Gastrocnemius medialis (tissue), 4 donors: ENCODE results near the gene SPRR2F. TPM values are rescaled to one million over a fixed set of nuclear protein-coding genes. Genes with fewer than 3 reads are reported as not detected.

Source experiments
- ATAC-seq, 2 donors: fragments of 150-250 bp; one replicate each; pipeline ENCODE4 v1.9.1; 2016
- DNase-seq, 2 donors: peaks; one replicate each; pipeline ENCODE4 v3.0.0-alpha.2; 2019
- H3K27ac ChIP-seq, 4 donors: fragments of 200-600 bp; sonication (generic); 1 replicate in 1 of 4; 2 replicates in 3 of 4; pipeline ENCODE4 v1.5.1; 2016 to 2018; ENCODE audit warnings: mild to moderate bottlenecking in 2 of 4, moderate library complexity in 1 of 4
- H3K27me3 ChIP-seq, 3 donors: fragments of 200-600 bp; sonication (generic) in 2 of 3; 1 replicate in 1 of 3; 2 replicates in 2 of 3; pipeline versions ENCODE4 v1.5.1 to v1.6.0; 2016 to 2019; ENCODE audit warnings: mild to moderate bottlenecking in 1 of 3, moderate library complexity in 1 of 3
- H3K36me3 ChIP-seq, 2 donors: fragments of 200-600 bp; sonication (generic) in 1 of 2; one replicate each; pipeline ENCODE4 v1.5.1; 2017 to 2018
- H3K4me1 ChIP-seq, 2 donors: fragments of 200-600 bp; sonication (generic) in 1 of 2; one replicate each; pipeline ENCODE4 v1.5.1; 2016 to 2017; ENCODE audit warnings: mild to moderate bottlenecking in 2 of 2
- H3K4me3 ChIP-seq, 4 donors: fragments of 200-600 bp; sonication (generic) in 3 of 4; 1 replicate in 1 of 4; 2 replicates in 3 of 4; pipeline ENCODE4 v1.5.1; 2016 to 2019; ENCODE audit warnings: mild to moderate bottlenecking in 2 of 4
- H3K9me3 ChIP-seq, 3 donors: fragments of 200-600 bp; sonication (generic) in 2 of 3; 1 replicate in 1 of 3; 2 replicates in 2 of 3; pipeline ENCODE4 v1.5.1; 2016 to 2019
- POLR2A ChIP-seq, 2 donors: fragments of 450-650 bp; IDR thresholded peaks; one replicate each; pipeline ENCODE4 v1.6.1; 2017; ENCODE audit warnings: antibody characterized with exemption in 2 of 2, mild to moderate bottlenecking in 2 of 2, moderate library complexity in 2 of 2
- in situ Hi-C, 4 donors: fragments of 200-750 bp; cut with MboI; loops; one replicate each; pipeline versions ENCODE4 v1.15.0 to v1.8.0; 2017; ENCODE audit warnings: low sequenced_read_pairs in 4 of 4
- intact Hi-C: fragments of 100-400 bp; cut with DNase I; formaldehyde crosslinking; loops from one replicate; pipeline ENCODE4 v1.15.1; 2023; ENCODE audit warnings: low total_unique reads
- total RNA-seq, 4 donors: library from RNA; depleted of rRNA; stranded (reverse); fragments of >200 nt; gene quantifications; one replicate each; pipeline versions ENCODE4 v1.1.0 to v1.2.3, GENCODE V29; 2016
- TF ChIP-seq, protein P1 (sequence below), 5 experiments: fragments of 450-650 bp in 3 of 5; fragments of 200-600 bp in 2 of 5; sonication (generic) in 2 of 5; IDR thresholded peaks in 4 of 5; conservative IDR thresholded peaks in 1 of 5; 1 replicate in 4 of 5; 2 replicates in 1 of 5; pipeline ENCODE4 v1.5.1; 2016 to 2019; ENCODE audit warnings: antibody characterized with exemption in 5 of 5, mild to moderate bottlenecking in 3 of 5, moderate library complexity in 3 of 5

SPRR2F gene
- total RNA-seq, 4 donors from 2014 or later = not detected

DNA sequence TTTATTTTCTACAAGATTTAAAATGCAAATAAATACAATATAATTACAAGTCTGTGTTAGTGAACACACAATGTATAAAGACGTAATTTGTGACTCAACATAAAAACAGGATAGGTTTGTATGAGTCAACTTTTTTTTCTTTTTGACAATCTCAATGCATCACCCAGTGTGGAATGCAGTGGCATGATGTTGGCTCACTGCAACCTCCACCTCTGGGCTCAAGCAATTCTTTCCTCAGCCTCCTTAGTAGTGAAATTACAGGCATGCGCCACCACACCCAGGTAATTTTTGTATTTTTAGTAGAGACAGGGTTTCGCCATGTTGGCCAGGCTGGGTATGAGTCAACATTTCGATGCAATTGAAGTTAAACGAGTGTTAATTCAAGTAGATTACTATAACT is 13.1 kb downstream of the SPRR2F start:
- intact Hi-C loops (no loop called here), in situ Hi-C loops (no loop called here)
- ATAC-seq (no peak), DNase-seq (no peak)
- H3K36me3 ChIP-seq = no peaks in the 10 kb centered on the region
- H3K27ac ChIP-seq = no peak overlapping the region
- no peak overlapping the region for H3K4me3 ChIP-seq
- no peaks in the 10 kb centered on the region for H3K27me3 ChIP-seq
- H3K9me3 ChIP-seq = no peaks in the 10 kb centered on the region
- no peaks in the 10 kb centered on the region for H3K4me1 ChIP-seq
- TF ChIP-seq, protein P1, sequence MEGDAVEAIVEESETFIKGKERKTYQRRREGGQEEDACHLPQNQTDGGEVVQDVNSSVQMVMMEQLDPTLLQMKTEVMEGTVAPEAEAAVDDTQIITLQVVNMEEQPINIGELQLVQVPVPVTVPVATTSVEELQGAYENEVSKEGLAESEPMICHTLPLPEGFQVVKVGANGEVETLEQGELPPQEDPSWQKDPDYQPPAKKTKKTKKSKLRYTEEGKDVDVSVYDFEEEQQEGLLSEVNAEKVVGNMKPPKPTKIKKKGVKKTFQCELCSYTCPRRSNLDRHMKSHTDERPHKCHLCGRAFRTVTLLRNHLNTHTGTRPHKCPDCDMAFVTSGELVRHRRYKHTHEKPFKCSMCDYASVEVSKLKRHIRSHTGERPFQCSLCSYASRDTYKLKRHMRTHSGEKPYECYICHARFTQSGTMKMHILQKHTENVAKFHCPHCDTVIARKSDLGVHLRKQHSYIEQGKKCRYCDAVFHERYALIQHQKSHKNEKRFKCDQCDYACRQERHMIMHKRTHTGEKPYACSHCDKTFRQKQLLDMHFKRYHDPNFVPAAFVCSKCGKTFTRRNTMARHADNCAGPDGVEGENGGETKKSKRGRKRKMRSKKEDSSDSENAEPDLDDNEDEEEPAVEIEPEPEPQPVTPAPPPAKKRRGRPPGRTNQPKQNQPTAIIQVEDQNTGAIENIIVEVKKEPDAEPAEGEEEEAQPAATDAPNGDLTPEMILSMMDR (IDR thresholded peaks at IDR 0.05 in 4 of 5, conservative IDR thresholded peaks at IDR 0.05 in 1 of 5) = no peak
- TF ChIP-seq POLR2A (IDR thresholded peaks at IDR 0.05) = no peak

DNA sequence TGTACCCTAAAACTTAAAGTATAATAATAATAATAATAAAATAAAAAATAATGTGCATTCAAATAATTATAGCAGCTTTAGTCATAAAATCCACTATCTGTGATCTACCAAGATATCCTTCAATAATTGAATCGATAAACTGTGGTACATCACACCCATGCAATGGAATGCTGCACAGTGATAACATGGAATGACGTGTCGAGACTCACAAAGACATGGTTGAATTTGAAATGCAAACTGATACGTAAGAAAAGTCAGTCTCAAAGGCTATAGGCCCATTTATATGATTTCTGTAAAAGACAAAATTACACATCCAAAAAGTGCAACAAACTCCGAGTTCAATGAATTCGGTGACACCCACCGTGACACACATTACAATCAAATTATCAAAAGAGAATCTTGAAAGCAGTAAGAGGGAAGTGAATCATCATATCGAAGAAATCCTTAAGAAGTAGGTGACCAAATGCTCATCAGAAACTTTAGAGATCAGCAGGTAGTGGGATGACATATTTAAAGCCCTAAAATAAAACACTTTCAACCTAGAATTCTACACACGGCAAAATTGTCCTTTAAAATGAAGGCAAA is 13.8 kb downstream of the SPRR2F start:
- in situ Hi-C loops = no loop called here
- TF ChIP-seq, protein P1 (IDR thresholded peaks at IDR 0.05 in 4 of 5, conservative IDR thresholded peaks at IDR 0.05 in 1 of 5) = no peak
- TF ChIP-seq POLR2A (IDR thresholded peaks at IDR 0.05) = no peak

DNA sequence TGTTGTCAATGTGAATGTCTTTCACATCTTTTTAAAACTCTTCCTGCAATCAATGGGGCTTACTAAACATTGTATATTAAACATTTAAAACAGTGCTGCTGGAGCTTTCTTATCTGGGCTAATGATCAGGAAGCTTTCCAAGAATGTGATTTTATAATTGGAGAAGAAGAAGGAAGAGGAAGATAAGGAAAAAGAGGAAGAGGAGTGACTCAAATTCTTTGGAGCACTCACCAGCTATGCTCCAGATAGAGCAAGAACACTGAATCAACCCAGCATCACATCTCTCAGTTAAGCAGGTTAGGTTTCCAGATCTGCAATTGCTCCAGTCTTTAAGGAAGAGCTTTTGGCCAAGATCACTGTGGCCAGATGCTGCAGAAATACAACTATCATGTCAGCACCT is 17.6 kb downstream of the SPRR2F start:
- no peaks in the 10 kb centered on the region for H3K27me3 ChIP-seq
- intact Hi-C loops (no loop called here), in situ Hi-C loops (no loop called here)
- H3K9me3 ChIP-seq = no peaks in the 10 kb centered on the region
- no peaks in the 10 kb centered on the region for H3K4me1 ChIP-seq
- no peaks in the 10 kb centered on the region for H3K36me3 ChIP-seq
- H3K4me3 ChIP-seq = no peak overlapping the region
- no peak for DNase-seq
- TF ChIP-seq, protein P1 (IDR thresholded peaks at IDR 0.05 in 4 of 5, conservative IDR thresholded peaks at IDR 0.05 in 1 of 5) = no peak
- TF ChIP-seq POLR2A (IDR thresholded peaks at IDR 0.05) = no peak
- no peak for ATAC-seq
- no peak overlapping the region for H3K27ac ChIP-seq

More for the DNA sequence above, 13.8 kb downstream of the SPRR2F start:
- intact Hi-C loops = no loop called here
- DNase-seq (no peak), ATAC-seq (no peak)
- Histone ChIP-seq H3K4me1 (no peaks in the 10 kb centered on the region), H3K36me3 (no peaks in the 10 kb centered on the region), H3K9me3 (no peaks in the 10 kb centered on the region), H3K27me3 (no peaks in the 10 kb centered on the region), H3K27ac (no peak overlapping the region), H3K4me3 (no peak overlapping the region)

GRCh38 chr1:153094426-153094825 is 18.9 kb downstream of the SPRR2F start, which contains the start of gene SPRR2E:
TSS of gene SPRR2E (minus strand) at chr1:153094526. CDS start at chr1:153093751, 775 bp downstream.
- no peaks in the 10 kb centered on the region for H3K4me1 ChIP-seq
- H3K27ac ChIP-seq = no peak within 1 kb of the TSS
- intact Hi-C loops = no loop called here
- ATAC-seq (no peak), DNase-seq (no peak)
- no peaks in the 10 kb centered on the region for H3K9me3 ChIP-seq
- in situ Hi-C loops = no loop called here
- H3K27me3 ChIP-seq = no peaks in the 10 kb centered on the region
- TF ChIP-seq, protein P1 (IDR thresholded peaks at IDR 0.05 in 4 of 5, conservative IDR thresholded peaks at IDR 0.05 in 1 of 5) = no peak
- TF ChIP-seq POLR2A (IDR thresholded peaks at IDR 0.05) = no peak
- H3K4me3 ChIP-seq = no peak within 1 kb of the TSS
- H3K36me3 ChIP-seq = no peaks in the 10 kb centered on the region

- ATAC-seq (no peak), DNase-seq (no peak)
- intact Hi-C loops (no loop called here), in situ Hi-C loops (no loop called here)
- no peaks in the 10 kb centered on the region for H3K9me3 ChIP-seq
- no peak overlapping the region for H3K4me3 ChIP-seq
- H3K4me1 ChIP-seq = no peaks in the 10 kb centered on the region
- no peaks in the 10 kb centered on the region for H3K36me3 ChIP-seq
- TF ChIP-seq, protein P1 (IDR thresholded peaks at IDR 0.05 in 4 of 5, conservative IDR thresholded peaks at IDR 0.05 in 1 of 5) = no peak
- no peak for TF ChIP-seq POLR2A (IDR thresholded peaks at IDR 0.05)
- no peaks in the 10 kb centered on the region for H3K27me3 ChIP-seq
- H3K27ac ChIP-seq = no peak overlapping the region
These were observed 25.7 kb downstream of the SPRR2F start for GRCh38 chr1:153087652-153088051.
